A673 (cell line): ENCODE data around the gene LMO1. TPM values are rescaled to one million over a fixed set of nuclear protein-coding genes. Genes with fewer than 3 reads are reported as not detected.

ENCODE experiments used
- BruUV-seq: library from RNA; stranded (reverse); fragments of 400-500 nt; replicated peaks from 2 replicates; lab custom pipeline; 2021; lab: Mats Ljungman, UMichigan
- CTCF ChIA-PET: fragments of 300-600 bp; sonication (Branson Sonifier 250); formaldehyde crosslinking; loops from one replicate; lab custom pipeline; 2022; ENCODE audit warnings: antibody characterized with exemption; lab: Charles Lee
- POLR2A ChIA-PET: fragments of 300-600 bp; sonication (Branson Sonifier 250); formaldehyde crosslinking; loops from one replicate; lab custom pipeline; 2022; ENCODE audit warnings: antibody characterized with exemption; ENCODE audit not compliant: low non-redundant PET; lab: Charles Lee
- DNase-seq: peaks from one replicate; pipeline ENCODE4 v3.0.0-alpha.2; 2015; ENCODE audit warnings: low spot score
- H3K27ac ChIP-seq: fragments of 200-600 bp; sonication (generic); 2 replicates; pipeline ENCODE4 v1.5.1; 2016; ENCODE audit warnings: mixed run types, low read depth, mild to moderate bottlenecking, mixed read lengths, antibody characterized with exemption, low read length; ENCODE audit not compliant: poor library complexity, severe bottlenecking
- H3K27me3 ChIP-seq: fragments of 200-600 bp; sonication (generic); replicated peaks from 2 replicates; pipeline ENCODE4 v1.6.1; 2017; ENCODE audit warnings: mixed run types, low read depth, mild to moderate bottlenecking, mixed read lengths, antibody characterized with exemption, low read length; ENCODE audit not compliant: insufficient read depth, poor library complexity
- H3K36me3 ChIP-seq: fragments of 200-600 bp; sonication (generic); 2 replicates; pipeline ENCODE4 v1.6.1; 2016; ENCODE audit warnings: mixed run types, mild to moderate bottlenecking, mixed read lengths, antibody characterized with exemption, low read length; ENCODE audit not compliant: insufficient read depth, poor library complexity, severe bottlenecking
- H3K4me1 ChIP-seq: fragments of 200-600 bp; sonication (generic); 2 replicates; pipeline ENCODE4 v1.6.1; 2017; ENCODE audit warnings: mixed run types, mild to moderate bottlenecking, mixed read lengths, antibody characterized with exemption, low read length; ENCODE audit not compliant: insufficient read depth, poor library complexity, severe bottlenecking
- H3K4me3 ChIP-seq: fragments of 200-600 bp; sonication (generic); 2 replicates; pipeline ENCODE4 v1.5.1; 2016; ENCODE audit warnings: low read depth, mixed run types, mild to moderate bottlenecking, mixed read lengths, low read length; ENCODE audit not compliant: poor library complexity, severe bottlenecking
- H3K9me3 ChIP-seq: fragments of 200-600 bp; sonication (generic); 2 replicates; pipeline ENCODE4 v1.6.1; 2016; ENCODE audit warnings: mixed run types, low read depth, mild to moderate bottlenecking, mixed read lengths, antibody characterized with exemption, low read length; ENCODE audit not compliant: poor library complexity, severe bottlenecking
- EZH2 ChIP-seq: fragments of 200-600 bp; sonication (generic); IDR thresholded peaks from 2 replicates; pipeline ENCODE4 v1.6.1; 2017; ENCODE audit warnings: borderline replicate concordance, low read depth, mild to moderate bottlenecking, mixed read lengths, antibody characterized with exemption, low read length; ENCODE audit not compliant: poor library complexity, severe bottlenecking
- intact Hi-C: fragments of 100-400 bp; cut with micrococcal nuclease; formaldehyde crosslinking; loops from one replicate; pipeline ENCODE4 v1.10.0; 2022; ENCODE audit not compliant: unreplicated experiment
- total RNA-seq: library from RNA; stranded (reverse); gene quantifications from 2 replicates; pipeline ENCODE4 v1.2.3, GENCODE V29; 2021
- TF ChIP-seq, protein P1 (sequence below): fragments of 300-800, 200-600 bp; sonication (generic); conservative IDR thresholded peaks from 2 replicates; pipeline ENCODE4 v1.5.1; 2017; ENCODE audit warnings: low read depth, mild to moderate bottlenecking, antibody characterized with exemption, low read length, moderate library complexity, mixed read lengths

LMO1 gene
- total RNA-seq, 1 experiment from 2014 or later, result not detected

DNA sequence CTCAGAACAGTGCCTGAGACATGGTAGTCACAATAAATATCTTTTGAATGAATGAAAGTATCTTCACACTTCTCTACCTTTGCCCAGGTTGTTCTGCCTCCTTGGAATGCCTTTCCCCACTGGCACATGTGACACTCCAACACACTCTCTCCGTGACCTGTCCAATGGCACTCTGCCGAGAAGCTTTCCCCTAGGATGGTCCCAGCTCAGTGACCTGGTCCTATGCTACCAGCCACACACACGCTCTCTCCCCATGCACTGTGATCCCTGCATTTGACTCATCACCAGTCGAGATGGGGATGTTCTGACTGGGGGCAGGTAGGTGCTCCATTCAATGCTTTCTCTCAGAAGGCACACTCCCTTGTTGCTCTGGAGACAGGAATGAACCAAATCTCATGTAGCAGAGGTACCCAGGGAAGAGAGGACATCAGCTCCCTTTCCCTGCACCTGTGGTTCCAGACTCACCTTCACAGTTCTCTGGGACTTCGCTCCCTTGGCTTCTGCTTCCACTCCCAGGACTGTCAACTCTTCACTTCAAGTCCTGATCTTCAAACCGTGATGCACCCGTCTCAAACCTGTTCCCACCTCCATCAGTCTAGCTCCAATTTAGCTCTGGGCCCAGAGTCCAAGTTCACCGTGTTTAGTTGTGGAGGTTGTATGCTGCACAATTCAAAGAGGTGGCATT lies 30.7 kb upstream of the LMO1 start:
- ChIA-PET POLR2A (no interaction called here), CTCF (no interaction called here)
- no TSS peak for BruUV-seq
- no peak for DNase-seq
- H3K9me3 ChIP-seq, result no peaks in the 10 kb centered on the region
- H3K4me1 ChIP-seq, result no peaks in the 10 kb centered on the region
- H3K27me3 ChIP-seq, result peaks cover 80% of the 10 kb centered on the region
- no peak for TF ChIP-seq EZH2
- TF ChIP-seq, protein P1, sequence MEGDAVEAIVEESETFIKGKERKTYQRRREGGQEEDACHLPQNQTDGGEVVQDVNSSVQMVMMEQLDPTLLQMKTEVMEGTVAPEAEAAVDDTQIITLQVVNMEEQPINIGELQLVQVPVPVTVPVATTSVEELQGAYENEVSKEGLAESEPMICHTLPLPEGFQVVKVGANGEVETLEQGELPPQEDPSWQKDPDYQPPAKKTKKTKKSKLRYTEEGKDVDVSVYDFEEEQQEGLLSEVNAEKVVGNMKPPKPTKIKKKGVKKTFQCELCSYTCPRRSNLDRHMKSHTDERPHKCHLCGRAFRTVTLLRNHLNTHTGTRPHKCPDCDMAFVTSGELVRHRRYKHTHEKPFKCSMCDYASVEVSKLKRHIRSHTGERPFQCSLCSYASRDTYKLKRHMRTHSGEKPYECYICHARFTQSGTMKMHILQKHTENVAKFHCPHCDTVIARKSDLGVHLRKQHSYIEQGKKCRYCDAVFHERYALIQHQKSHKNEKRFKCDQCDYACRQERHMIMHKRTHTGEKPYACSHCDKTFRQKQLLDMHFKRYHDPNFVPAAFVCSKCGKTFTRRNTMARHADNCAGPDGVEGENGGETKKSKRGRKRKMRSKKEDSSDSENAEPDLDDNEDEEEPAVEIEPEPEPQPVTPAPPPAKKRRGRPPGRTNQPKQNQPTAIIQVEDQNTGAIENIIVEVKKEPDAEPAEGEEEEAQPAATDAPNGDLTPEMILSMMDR, result no peak
- no peaks in the 10 kb centered on the region for H3K36me3 ChIP-seq
- intact Hi-C loops, result no loop called here
- H3K27ac ChIP-seq, result no peak overlapping the region
- no peak overlapping the region for H3K4me3 ChIP-seq

DNA sequence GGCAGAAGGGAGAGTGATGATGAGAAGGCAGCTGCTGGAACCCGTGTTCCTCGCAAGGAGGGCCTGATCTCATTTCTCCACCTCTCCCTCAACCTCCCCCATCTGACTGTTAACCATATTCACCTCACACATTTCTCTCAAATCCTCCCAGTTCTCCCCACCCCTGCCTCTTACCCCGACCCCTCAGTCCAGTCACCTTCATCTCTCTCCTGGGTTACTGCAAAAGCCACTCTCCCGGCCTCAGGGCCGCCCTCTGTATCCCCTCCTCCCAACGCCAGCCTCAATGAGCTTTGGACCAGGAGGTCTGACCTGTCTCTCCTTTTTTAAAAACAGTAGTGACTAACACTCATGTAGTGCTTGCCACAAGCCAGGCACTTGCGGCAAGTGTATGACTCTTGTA lies 29.5 kb upstream of the LMO1 start:
- TF ChIP-seq, protein P1, result no peak
- TF ChIP-seq EZH2, result no peak
- intact Hi-C loops, result no loop called here
- Histone ChIP-seq H3K36me3 (no peaks in the 10 kb centered on the region), H3K4me1 (no peaks in the 10 kb centered on the region), H3K27ac (no peak overlapping the region), H3K27me3 (peaks cover 82% of the 10 kb centered on the region), H3K4me3 (no peak overlapping the region), H3K9me3 (no peaks in the 10 kb centered on the region)
- ChIA-PET POLR2A (no interaction called here), CTCF (no interaction called here)
- BruUV-seq, result no TSS peak
- DNase-seq, result no peak

DNA sequence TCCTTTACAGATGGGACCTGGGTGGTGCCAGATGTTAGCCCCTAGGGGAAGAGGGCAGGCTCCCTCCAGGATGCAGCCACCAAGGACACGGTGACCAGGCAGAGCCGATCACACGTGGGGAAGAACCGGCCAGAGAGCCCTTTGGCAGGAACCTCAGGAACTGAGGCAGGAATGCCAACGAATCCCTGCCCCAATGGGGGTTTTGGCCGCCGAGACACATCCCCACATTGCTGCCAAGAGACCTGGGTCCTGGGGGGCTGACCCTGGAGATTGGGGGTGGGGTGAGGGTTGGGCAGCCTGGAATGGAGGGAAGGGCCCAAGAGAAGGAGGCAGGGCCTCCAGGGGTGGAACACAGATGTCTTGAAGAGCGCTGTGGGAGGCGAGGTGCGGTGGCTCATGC lies 28.7 kb upstream of the LMO1 start:
- CTCF ChIA-PET, result no interaction called here
- no peaks in the 10 kb centered on the region for H3K4me1 ChIP-seq

More for the DNA sequence above, 28.7 kb upstream of the LMO1 start:
- Histone ChIP-seq H3K4me3 (no peak overlapping the region), H3K9me3 (no peaks in the 10 kb centered on the region), H3K36me3 (no peaks in the 10 kb centered on the region), H3K27me3 (peaks cover 83% of the 10 kb centered on the region), H3K27ac (no peak overlapping the region)
- TF ChIP-seq, protein P1, result no peak
- no peak for TF ChIP-seq EZH2
- BruUV-seq, result no TSS peak
- intact Hi-C loops, result no loop called here
- no peak for DNase-seq
- POLR2A ChIA-PET, result no interaction called here
